GM12891 (cell line): ENCODE results near the gene SLC8A1. TPM values are rescaled to one million over a fixed set of nuclear protein-coding genes. Genes with fewer than 3 reads are reported as not detected.
A peak's percentile ranks its signal among the peaks of the same experiment; 100 is the strongest.

Source experiments
- DNase-seq: peaks from one replicate; pipeline ENCODE4 v3.0.0; 2011; ENCODE audit warnings: low spot score; ENCODE audit not compliant: insufficient read length
- FAIRE-seq: peaks from 2 replicates; lab custom pipeline; 2011; peaks lifted over from hg19 to GRCh38; lab: Jason Lieb, UNC
- PAX5 ChIP-seq: IDR thresholded peaks from 2 replicates; pipeline ENCODE4 v1.6.1; 2011; ENCODE audit warnings: low read length, moderate library complexity, mild to moderate bottlenecking; ENCODE audit not compliant: insufficient read depth, severe bottlenecking
- POLR2A ChIP-seq: IDR thresholded peaks from 2 replicates; pipeline ENCODE4 v1.6.1; 2011; ENCODE audit warnings: low read depth, low read length, control low read depth
- POLR2AphosphoS5 ChIP-seq: IDR thresholded peaks from 2 replicates; pipeline ENCODE4 v1.6.1; 2011; ENCODE audit warnings: low read depth, low read length, control low read depth
- POU2F2 ChIP-seq: IDR thresholded peaks from 2 replicates; pipeline ENCODE4 v1.6.1; 2011; ENCODE audit warnings: low read depth, mild to moderate bottlenecking, control low read depth, low read length, moderate library complexity
- SPI1 ChIP-seq: IDR thresholded peaks from 2 replicates; pipeline ENCODE4 v1.6.1; 2011; ENCODE audit warnings: low read depth, low read length, control low read depth
- TAF1 ChIP-seq: IDR thresholded peaks from 2 replicates; pipeline ENCODE4 v1.6.1; 2011; ENCODE audit warnings: low read depth, low read length, control low read depth
- polyA plus RNA-seq: library from polyadenylated mRNA; unstranded; fragments of >200 nt; gene quantifications from one replicate; pipeline ENCODE4 v1.2.1, GENCODE V29; 2012; ENCODE audit warnings: low read depth, missing spikeins, inconsistent platforms; ENCODE audit not compliant: missing spikeins

The SLC8A1 gene
- 0.03 TPM for polyA plus RNA-seq

DNA sequence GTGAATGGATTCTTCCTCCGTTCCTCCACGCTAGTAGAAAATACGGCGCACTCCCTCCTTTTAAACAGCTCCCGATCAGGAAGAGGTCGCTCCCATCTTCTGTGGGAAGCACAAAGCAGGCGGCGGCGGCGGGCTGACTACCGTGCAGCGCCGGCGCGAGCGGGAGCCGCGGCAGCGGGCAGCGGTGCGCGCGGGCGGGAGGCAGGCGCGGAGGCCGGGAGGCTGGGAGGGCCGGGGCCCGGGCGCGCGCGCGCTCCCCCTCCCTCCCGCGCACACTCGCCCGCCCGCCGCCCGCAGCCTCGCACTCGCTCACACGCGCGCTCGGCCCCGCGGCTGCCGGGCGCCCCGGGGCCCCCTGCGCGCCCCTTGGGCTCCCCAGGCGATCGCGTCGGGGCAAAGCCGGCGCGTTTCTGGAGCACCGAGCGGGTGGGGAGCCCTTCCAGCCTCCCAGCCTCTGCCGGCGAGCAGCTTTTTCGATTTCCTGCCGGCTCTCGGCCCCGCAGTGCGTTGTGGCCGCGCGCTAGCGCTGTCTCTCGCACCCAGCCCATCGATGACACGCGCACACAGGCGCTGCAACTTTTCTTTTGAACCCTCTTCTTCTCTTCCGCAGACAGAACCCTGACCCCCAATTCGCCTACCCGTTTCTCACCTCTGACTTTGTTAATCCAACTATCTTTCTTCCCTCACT, at the start of gene SLC8A1:
TSS of gene SLC8A1 (minus strand) at position 173 of the 688 bp plus-strand sequence.
- FAIRE-seq (no peak), DNase-seq (peak; percentile 19)
- TF ChIP-seq POLR2AphosphoS5 (no peak), POLR2A (no peak), POU2F2 (no peak), PAX5 (no peak)

DNA sequence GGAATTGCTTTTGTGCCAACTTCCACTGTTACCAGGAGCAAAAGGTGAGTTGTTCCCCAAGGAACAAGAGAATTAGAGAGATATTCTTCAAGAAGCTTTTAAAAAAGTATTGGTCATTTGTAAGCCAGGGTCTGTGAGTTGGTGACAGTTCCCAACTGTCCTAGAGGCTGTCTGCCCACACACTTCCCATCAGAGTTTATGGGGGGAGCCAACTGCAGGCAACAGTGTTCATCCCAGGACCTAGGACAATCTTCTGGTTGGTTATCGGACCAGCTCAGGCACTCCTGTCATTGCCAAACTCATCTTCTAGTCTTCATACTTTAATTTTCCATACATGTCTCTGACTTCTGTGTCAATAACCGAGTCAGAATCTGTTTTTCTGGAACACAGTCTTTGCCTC, 47.5 kb upstream of the SLC8A1 start:
- no peak for FAIRE-seq
- TF ChIP-seq POLR2A = no peak
- TF ChIP-seq SPI1 = no peak
- no peak for TF ChIP-seq TAF1
- TF ChIP-seq PAX5 = no peak
- TF ChIP-seq POU2F2 = no peak
- no peak for TF ChIP-seq POLR2AphosphoS5
- DNase-seq = no peak

DNA sequence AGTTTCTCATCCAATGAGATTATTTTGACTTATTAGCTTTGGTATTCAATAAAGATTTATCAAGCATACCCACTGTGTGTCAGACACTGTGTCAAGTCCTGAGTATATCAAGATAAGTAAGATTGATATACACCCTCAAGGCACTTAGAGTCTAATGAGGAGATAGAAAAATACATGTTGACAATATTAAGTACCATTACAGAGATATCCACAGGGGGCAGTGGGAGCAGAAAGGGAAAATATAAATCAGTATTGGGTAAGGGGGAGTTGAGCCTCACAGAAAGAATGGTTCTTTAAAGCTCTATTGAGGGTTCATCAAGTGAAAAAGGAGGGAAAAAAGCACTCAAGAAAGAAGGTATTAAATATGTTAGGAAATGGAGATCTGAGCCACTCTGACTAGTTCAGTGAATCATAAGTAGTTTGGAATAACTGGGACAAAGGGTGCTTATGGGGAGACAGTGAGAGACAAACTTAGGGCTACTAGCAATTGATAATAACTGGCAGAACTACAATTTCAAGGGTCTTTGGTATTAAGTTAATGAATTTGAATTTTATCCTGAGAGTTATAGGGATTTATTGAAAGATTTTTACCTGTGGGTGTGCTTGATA, 45.5 kb upstream of the SLC8A1 start:
- FAIRE-seq = no peak
- no peak for DNase-seq
- TF ChIP-seq TAF1 = no peak
- TF ChIP-seq PAX5 = no peak
- TF ChIP-seq POU2F2 = no peak
- TF ChIP-seq POLR2A = no peak
- TF ChIP-seq POLR2AphosphoS5 = no peak
- no peak for TF ChIP-seq SPI1

DNA sequence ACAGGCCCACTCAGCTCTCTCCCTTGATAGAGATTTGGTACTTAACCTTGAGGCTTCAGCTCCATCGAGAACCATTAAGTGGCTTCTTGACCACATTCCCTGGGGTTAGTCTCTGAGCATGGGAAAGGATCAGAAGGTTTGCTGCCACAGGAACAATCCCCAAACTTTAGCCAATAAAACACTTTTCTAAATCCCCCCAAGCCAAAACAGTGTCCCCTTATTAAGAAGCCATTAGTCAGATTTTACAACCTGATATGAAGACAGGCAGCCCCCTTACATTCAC, 37.7 kb upstream of the SLC8A1 start:
- FAIRE-seq = no peak
- DNase-seq = no peak
- TF ChIP-seq POLR2AphosphoS5 (no peak), TAF1 (no peak), POU2F2 (no peak), SPI1 (no peak), PAX5 (no peak), POLR2A (no peak)

DNA sequence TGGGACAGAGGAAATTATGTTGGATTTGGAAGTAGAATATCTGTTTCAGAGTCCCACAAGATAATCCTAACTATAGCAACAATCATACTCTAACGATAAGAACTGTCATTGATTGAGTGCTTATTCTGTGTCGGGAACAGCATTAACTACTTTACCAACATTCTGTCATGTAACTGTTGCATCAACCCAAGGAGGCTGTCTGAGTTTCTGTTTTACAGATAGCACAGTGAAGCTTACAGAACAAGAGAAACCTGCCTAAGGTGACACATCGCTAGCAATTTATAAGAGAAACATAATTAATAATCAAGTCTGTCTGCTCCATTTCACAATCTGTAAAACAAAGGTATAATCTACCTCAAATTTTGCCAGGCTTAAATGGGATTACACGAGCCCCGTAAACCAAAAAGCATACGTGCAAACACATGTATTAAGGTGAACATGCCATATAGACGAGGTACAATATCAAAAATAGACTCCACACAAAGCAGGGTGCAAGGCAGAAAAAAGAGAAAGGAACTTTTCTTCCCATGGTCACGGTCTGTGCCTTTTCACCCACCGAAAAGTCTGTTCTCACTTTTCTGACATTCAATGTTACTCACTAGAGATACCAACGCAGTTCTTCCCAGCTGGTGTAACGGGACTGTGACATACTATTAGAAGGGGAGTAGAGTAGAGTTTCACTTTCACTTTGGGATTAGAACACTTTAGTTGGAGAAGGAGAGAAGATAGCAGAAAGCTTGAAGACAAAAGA, 37.2 kb upstream of the SLC8A1 start:
- TF ChIP-seq PAX5 (no peak), POLR2AphosphoS5 (no peak), POLR2A (no peak), SPI1 (no peak), TAF1 (no peak), POU2F2 (no peak)
- no peak for FAIRE-seq
- DNase-seq = no peak

DNA sequence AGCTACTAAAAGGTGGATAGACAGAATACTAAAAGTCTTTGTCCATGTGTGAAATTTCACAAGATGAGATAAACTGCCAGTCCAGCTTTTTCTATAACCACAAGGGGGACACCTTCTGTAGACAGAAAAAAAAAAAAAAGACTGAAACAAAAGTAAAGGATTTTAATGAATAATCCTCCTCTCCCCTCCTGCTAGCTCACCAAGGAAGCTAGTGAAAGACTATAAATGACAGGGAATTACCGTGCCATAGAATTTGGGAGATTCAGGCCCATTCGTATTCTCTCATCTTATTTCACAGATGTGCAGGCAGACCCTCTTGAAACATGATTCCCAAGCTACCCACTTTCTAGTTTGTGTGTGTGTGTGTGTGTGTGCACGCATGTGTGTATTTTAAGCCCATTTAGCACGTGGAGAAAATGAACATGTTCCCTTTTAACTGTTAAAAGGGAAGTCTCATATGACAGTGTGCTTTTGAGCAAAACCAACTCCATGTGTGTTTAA, 36.3 kb upstream of the SLC8A1 start:
- DNase-seq (no peak), FAIRE-seq (no peak)
- TF ChIP-seq POU2F2 (no peak), PAX5 (no peak), SPI1 (no peak), POLR2AphosphoS5 (no peak), TAF1 (no peak), POLR2A (no peak)

DNA sequence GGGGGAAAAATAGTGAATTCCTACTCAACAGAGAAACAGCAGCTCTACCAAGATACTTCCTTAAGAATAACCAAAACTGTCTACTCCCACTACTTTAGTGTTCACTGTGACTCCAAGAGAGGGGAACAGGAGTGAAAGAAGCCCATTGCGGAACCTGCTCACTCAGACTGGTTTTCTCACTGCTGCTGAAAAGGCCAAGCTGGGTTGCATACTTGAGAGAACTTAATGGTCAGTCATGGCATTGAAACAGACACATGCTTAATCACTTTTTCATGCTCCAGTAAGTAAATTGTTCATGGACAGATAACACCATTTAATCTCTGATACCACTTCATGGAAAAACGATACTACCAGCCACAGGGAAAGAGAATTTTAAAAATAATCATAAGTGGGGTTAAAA, 35.7 kb upstream of the SLC8A1 start:
- TF ChIP-seq POLR2AphosphoS5 = no peak
- TF ChIP-seq SPI1 = no peak
- no peak for TF ChIP-seq TAF1
- TF ChIP-seq POLR2A = no peak
- TF ChIP-seq PAX5 = no peak
- TF ChIP-seq POU2F2 = no peak
- FAIRE-seq (no peak), DNase-seq (no peak)

DNA sequence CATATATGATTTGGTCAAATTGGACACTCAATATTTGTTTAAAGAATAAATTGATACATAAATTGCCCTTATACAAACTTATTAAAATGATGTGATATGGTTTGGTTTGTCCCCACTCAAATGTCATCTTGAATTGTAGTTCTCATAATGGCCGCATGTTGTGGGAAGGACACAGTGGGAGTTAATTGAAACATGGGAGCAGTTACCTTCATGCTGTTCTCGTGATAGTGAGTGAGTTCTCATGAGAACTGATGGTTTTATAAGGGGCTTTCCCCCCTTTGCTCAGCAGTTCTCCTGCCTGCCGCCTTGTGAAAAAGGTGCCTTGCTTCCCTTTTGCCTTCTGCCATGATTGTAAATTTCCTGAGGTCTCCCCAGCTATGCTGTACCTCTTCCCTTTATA, 34.0 kb upstream of the SLC8A1 start:
- TF ChIP-seq POLR2A = no peak
- DNase-seq = no peak
- no peak for FAIRE-seq

DNA sequence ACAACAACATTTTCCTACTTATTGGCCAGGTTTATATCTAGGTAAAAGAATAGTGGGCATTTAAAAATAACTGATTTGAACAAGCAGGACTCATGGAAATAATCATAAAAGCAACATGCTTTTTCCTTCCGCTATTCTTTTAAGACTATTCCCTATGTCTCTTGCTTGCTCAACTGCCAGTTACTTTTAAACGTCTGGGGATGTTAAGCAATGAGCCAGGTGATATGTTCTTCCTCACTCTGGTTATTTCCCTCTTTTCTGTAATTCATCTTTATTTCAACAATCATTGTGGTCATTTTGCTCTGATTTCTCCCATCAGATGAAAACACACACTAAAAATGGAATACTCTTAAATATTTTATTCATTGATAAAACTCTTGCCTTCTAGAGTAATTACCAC, 33.4 kb upstream of the SLC8A1 start:
- no peak for TF ChIP-seq POU2F2
- no peak for TF ChIP-seq PAX5
- DNase-seq (no peak), FAIRE-seq (no peak)
